Ramos (cell line): ENCODE data around the gene PACRG.
"Not testable (repeated sequence)": the region's sequence is repeated elsewhere in the genome, so short reads cannot be mapped to it uniquely, and the experiment has no call there.

Experiments used
- in situ Hi-C: fragments of 300-500 bp; cut with MboI; formaldehyde crosslinking; loops from one replicate; pipeline ENCODE4 v1.14.3; 2022; ENCODE audit warnings: low sequenced_read_pairs; ENCODE audit not compliant: unreplicated experiment

Gene PACRG

GRCh38 chr6:163291622-163292021 is 563.8 kb downstream of the PACRG start:
- in situ Hi-C loops = no loop called here

DNA sequence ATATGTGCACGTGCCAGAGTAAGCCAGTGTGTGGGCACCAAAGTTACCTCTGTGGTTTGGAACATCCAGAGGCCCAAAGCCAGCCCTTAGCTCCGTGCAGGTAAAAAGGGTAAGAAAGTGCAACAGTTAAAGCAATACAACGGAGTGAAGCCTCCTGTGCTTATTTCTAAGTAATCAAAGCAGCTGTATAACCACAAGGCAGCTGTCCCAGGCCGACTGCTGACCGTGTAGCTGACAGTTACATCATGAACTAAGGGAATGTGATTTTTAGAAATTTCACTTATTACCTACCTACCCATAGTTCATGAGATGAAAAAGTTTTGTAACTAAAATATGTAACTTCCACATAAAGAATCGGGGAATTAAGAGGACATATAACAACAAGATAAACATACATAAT is 565.5 kb downstream of the PACRG start:
- in situ Hi-C loops = no loop called here

DNA sequence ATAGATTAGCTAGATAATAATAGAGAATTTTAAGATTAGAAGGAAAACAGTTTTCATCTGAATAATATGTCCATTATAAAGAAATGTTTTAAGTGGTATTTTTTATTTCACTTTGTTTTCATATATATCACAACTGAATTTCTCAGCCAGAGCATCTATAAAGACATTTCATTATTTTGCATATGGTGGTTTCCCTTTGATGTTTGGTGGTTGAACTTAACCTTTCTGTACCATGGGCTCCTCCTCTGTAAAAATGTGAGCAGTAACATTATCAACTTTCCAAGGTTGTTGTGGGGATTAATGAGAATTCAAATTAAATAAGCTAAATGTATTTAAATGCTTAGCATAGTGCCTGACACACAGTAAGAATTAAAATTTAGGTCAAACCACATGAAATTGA is 567.0 kb downstream of the PACRG start:
- in situ Hi-C loops = no loop called here

DNA sequence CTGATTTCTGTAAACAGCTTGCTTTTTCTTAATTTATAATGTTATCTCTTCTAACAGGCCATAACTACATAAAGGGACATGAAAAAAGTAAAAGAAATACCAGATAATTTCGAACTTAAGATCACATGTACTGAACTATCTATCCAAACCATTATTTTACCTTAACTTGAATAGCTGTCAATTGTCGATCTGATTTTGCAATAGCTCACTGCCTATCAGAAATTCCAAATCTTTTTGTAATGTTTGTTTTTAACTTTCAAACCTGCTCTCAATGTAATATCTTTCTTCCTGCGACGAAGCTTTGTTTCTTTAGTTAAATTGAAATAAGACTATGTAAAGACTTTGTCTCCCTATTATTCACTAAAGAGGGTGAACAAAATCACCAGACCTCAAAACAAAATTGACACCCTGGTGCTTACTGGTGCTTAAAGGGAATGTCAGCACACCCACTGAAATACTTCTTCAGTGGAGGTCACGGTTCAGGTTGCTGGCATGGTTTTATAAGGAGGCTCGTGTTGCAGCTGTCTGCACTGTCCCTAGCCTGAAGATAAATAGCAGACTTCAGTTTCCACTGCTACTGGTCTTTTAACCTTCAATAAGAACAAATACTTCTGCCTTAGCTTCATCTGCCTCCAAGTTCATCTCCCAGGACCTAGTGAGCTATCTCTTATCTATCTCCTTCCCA is 569.2 kb downstream of the PACRG start:
- in situ Hi-C loops = no loop called here

DNA sequence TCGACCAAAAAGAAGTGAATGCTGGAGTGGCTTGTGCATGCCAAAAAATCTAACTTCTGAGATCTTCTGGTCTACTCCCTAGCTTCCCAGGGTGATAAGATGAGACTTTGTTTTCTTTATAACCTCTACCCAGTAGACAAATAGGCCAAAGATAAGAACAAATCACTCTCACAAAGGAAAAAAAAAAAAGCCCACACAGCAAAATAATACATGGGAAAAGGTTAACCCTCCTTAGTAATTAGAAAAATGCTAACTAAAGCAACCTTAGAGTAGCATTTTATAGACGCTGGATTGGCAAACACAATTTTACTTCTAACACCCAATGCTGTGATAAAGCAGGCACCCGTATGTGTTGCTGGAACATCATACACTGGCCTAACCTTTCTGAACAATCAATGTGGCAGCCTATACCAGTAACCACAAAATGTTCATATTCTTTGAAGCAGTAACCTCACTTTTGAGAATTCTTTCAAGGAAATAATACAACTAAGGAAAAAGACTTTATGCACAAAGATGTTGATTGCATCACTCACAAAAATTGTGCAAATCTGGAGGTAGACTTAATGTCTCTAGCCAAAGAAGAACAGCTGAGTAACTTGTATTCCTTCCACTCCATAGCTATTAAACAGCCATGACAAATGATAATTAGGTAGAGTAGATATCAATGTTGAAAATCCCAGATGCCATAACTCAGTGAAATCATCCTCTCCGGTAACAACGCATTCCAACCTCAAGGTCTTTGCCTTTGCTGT is 570.5 kb downstream of the PACRG start:
- in situ Hi-C loops = no loop called here

DNA sequence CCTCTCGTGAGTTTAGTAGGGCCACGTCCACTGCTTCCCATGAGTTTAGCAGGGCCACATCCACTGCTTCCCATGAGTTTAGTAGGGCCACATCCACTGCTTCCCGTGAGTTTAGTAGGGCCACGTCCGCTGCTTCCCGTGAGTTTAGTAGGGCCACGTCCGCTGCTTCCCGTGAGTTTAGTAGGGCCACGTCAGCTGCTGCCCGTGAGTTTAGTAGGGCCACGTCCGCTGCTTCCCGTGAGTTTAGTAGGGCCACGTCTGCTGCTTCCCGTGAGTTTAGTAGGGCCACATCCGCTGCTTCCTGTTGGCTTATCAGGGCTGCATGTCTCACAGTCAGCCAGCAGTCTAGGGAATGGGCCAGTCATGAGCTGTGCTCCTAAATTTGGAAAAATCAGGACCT is 573.1 kb downstream of the PACRG start:
- in situ Hi-C loops = no loop called here

- in situ Hi-C loops = no loop called here
Observed at GRCh38 chr6:163301726-163302635, 574.2 kb downstream of the PACRG start.

GRCh38 chr6:163302747-163303146 is 575.0 kb downstream of the PACRG start:
- in situ Hi-C loops = no loop called here

- in situ Hi-C loops = no loop called here
Observed at GRCh38 chr6:163306000-163306399, 578.2 kb downstream of the PACRG start.

DNA sequence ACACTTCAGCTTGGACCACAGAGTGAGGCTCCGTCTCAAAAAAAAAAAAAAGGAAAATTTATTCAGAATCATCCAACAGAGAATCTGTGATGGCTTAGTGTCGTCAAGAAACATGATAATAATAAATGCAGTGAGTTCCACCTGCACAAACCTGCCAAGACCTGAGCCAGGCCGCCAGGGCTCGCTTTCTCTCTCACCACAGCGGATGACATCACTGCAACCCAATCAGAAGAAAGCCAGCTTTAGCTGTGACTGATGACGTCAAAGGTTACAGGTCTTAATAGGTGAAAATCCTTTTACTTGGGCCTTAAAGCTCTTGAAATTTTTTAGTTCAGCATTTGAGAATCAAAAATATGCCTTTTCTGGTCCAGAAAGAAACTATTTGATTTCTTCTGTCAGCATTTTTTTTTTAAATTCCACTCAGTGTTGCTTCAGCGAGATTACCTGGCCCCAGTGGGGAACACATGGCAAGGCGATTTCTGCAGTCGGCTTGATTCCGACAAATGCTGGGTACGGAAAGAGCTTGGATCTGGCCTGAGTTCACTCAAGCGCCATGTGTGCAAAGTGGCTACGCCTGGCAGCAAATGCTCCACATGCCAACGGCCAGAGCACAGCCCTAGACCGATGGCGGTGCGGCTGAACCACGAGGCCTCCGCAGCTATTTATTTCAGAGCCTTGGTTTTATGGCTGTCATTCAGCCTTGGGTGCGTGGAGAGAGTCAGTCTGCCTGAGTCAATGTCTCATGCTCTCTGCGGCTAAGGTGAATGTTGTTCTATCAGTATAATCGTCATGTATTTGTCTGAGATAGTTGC is 581.1 kb downstream of the PACRG start:
- in situ Hi-C loops = no loop called here

DNA sequence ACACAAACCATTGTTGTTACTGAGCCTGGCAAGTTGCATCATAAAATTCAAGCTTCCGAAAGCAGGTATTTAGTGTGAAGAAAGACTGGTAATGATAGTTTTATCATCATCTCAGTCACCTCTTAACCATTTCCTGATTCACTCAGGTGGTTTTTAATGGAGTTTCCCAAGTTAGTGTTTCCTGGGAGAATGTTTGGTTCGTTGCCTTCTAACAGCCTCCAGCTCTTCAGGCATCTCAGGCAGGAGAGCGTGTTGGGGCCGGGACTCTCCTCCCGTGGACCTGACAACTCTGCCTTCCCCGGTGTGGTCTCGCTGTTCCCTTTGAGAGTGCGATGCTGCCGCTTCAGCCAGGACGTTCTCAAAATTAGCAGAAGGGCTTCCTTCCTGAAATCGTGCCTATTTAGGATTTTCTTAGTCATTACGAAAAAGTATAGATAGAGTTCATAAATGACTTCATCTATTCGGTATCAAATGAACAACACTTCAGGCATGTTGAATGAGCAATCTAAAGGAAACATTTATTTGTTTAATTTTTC is 581.8 kb downstream of the PACRG start:
- in situ Hi-C loops = no loop called here

- in situ Hi-C loops = no loop called here
Observed at GRCh38 chr6:163310096-163310972, 582.6 kb downstream of the PACRG start.

- in situ Hi-C loops = no loop called here
Observed at GRCh38 chr6:163310973-163311383, 583.2 kb downstream of the PACRG start.

- in situ Hi-C loops = no loop called here
Observed at GRCh38 chr6:163311830-163312229, 584.1 kb downstream of the PACRG start.

- in situ Hi-C loops = no loop called here
Observed at GRCh38 chr6:163313566-163313965, 585.8 kb downstream of the PACRG start.

GRCh38 chr6:163313981-163314380 is 586.2 kb downstream of the PACRG start:
- in situ Hi-C loops = no loop called here

- in situ Hi-C loops = no loop called here
Observed at GRCh38 chr6:163314791-163315470, 587.2 kb downstream of the PACRG start.

GRCh38 chr6:163316866-163317495 is 589.2 kb downstream of the PACRG start:
- in situ Hi-C loops = not testable (repeated sequence)
